NCI-H526 treated with DMSO at 0.1 percent for 48 hours (cell line): Measurements from ENCODE around the gene AHNAK.

Experiments
- DNase-seq: peaks from one replicate; lab custom pipeline; 2025; lab: John Stamatoyannopoulos, UW

The AHNAK gene

GRCh38 chr11:62494246-62494645 lies 52.4 kb downstream of the AHNAK start:
- DNase-seq = no peak

- DNase-seq = no peak
These were observed 52.8 kb downstream of the AHNAK start for GRCh38 chr11:62493801-62494200.

GRCh38 chr11:62492586-62492985 lies 54.0 kb downstream of the AHNAK start:
- DNase-seq = no peak

- no peak for DNase-seq
These were observed 54.9 kb downstream of the AHNAK start for GRCh38 chr11:62491571-62492329.

- no peak for DNase-seq
These were observed 57.4 kb downstream of the AHNAK start for GRCh38 chr11:62489204-62489603.

- no peak for DNase-seq
These were observed 58.7 kb downstream of the AHNAK start for GRCh38 chr11:62487738-62488551.

GRCh38 chr11:62487136-62487535 lies 59.5 kb downstream of the AHNAK start:
- no peak for DNase-seq

GRCh38 chr11:62484352-62484751 lies 62.3 kb downstream of the AHNAK start:
- DNase-seq = no peak

GRCh38 chr11:62482753-62483152 lies 63.9 kb downstream of the AHNAK start:
- DNase-seq = no peak

GRCh38 chr11:62479631-62480201 lies 66.9 kb downstream of the AHNAK start:
- DNase-seq = no peak

- DNase-seq = no peak
These were observed 68.7 kb downstream of the AHNAK start for GRCh38 chr11:62477927-62478326.

- DNase-seq = no peak
These were observed 74.3 kb downstream of the AHNAK start for GRCh38 chr11:62472063-62472884.

- DNase-seq = no peak
These were observed 75.0 kb downstream of the AHNAK start for GRCh38 chr11:62471603-62472002.

GRCh38 chr11:62468577-62468976 lies 78.0 kb downstream of the AHNAK start:
- no peak for DNase-seq

GRCh38 chr11:62466444-62466843 lies 80.2 kb downstream of the AHNAK start:
- no peak for DNase-seq

GRCh38 chr11:62464655-62465054 lies 82.0 kb downstream of the AHNAK start:
- peak; percentile 44 for DNase-seq

GRCh38 chr11:62463121-62463542 lies 83.5 kb downstream of the AHNAK start:
- no peak for DNase-seq

GRCh38 chr11:62462508-62462892 lies 84.1 kb downstream of the AHNAK start:
- no peak for DNase-seq

GRCh38 chr11:62461740-62462507 lies 84.7 kb downstream of the AHNAK start:
- peak; percentile 98 for DNase-seq

- DNase-seq = no peak
These were observed 87.5 kb downstream of the AHNAK start for GRCh38 chr11:62459080-62459479.
